ENCODE data around the gene UQCRFS1.
"Not testable (repeated sequence)": the region's sequence is repeated elsewhere in the genome, so short reads cannot be mapped to it uniquely, and the experiment has no call there.

UQCRFS1 gene
- 33.1 to 73.0 (median 57.3) reads per million in 3 donors for total RNA-seq

DNA sequence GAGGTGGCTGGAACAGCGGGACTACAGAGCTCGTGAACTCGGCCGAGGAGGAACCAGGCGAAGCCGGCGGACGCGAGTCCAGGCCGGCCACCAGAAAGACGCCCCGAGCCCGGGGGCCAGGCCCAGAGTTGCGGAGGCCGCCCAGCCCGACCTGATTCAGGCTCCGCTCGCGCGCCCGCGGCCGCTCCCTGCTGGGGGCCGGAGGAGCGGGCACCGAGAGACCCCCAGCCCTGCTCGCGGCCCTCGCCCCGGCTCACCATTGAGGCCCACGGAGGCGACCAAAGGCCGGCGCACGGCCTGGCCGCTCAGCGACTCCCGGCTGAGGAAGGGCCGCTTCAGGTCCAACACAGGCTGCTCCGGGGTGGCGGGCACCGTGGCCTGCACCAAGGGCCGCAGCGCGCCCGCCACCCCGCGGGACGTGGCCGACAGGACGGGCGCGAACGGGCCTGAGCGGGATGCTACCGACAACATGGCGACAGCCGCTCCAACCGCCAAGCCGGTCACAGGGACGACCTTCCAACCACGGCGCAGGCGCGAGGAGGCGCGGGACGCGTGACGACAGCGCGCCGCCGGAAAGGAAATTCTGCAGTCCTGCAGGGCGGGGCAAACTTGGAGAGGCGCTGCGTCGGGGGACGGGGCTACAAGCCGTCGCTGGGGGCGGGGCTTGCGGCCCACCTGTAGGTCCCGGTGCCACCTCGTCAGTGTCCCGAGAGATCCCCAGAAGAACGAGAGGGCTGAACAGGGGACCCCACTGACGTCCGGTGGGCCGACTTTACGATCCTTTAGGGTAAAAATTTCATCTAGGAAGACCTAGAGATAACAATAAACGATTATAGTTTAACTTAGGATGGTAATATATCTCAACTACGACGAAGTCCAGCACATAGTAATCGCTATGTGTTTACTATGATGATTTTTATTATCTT is at the start of gene UQCRFS1:
Gene UQCRFS1, minus strand, starts transcription at position 504 of the 926 bp plus-strand sequence. Its CDS starts 33 bp downstream, at position 471.
- Histone ChIP-seq H3K4me3 (ENCODE audit: insufficient read depth, low read depth, low read length, poor library complexity, severe bottlenecking) (peak within 1 kb of the TSS; percentile 65), H3K36me3 (ENCODE audit: control insufficient read depth, insufficient read depth, low read length) (no peaks in the 10 kb centered on the region), H3K27ac (ENCODE audit: insufficient read depth, low read length, poor library complexity, severe bottlenecking) (peak within 1 kb of the TSS; percentile 78), H3K9me3 (ENCODE audit: control insufficient read depth, low read length) (no peaks in the 10 kb centered on the region), H3K27me3 (replicated peaks; ENCODE audit: control insufficient read depth, insufficient read depth, low read length, poor library complexity, severe bottlenecking) (no peaks in the 10 kb centered on the region), H3K4me1 (ENCODE audit: control insufficient read depth, insufficient read depth, low read length, poor library complexity, severe bottlenecking) (peaks cover 8% of the 10 kb centered on the region)
- peak; percentile 88 to 92 (median 91) for DNase-seq

DNA sequence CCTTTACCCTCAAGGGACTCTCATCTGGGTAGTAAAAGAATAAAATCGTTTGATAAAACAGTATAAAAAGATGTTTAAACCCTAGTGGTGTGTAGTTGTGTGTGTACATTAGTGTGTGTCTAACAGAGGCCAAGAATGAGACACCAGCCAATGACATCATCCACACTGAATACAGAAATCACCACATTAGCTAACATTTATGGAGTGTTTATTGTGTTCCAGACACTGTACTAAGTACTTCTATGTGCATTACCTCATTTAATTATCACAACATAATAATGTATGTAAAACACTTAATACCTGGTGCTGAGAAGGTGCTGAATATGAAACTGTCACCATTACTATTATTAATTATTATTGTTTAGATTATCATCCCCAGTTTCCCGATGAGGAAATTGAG is 49.1 kb upstream of the UQCRFS1 start:
- no peak for DNase-seq
- H3K4me1 ChIP-seq (ENCODE audit: control insufficient read depth, insufficient read depth, low read length, poor library complexity, severe bottlenecking), result no peaks in the 10 kb centered on the region
- no peaks in the 10 kb centered on the region for H3K9me3 ChIP-seq (ENCODE audit: control insufficient read depth, low read length)
- no peak overlapping the region for H3K27ac ChIP-seq (ENCODE audit: insufficient read depth, low read length, poor library complexity, severe bottlenecking)
- no peaks in the 10 kb centered on the region for H3K27me3 ChIP-seq (replicated peaks; ENCODE audit: control insufficient read depth, insufficient read depth, low read length, poor library complexity, severe bottlenecking)
- no peak overlapping the region for H3K4me3 ChIP-seq (ENCODE audit: insufficient read depth, low read depth, low read length, poor library complexity, severe bottlenecking)
- no peaks in the 10 kb centered on the region for H3K36me3 ChIP-seq (ENCODE audit: control insufficient read depth, insufficient read depth, low read length)

DNA sequence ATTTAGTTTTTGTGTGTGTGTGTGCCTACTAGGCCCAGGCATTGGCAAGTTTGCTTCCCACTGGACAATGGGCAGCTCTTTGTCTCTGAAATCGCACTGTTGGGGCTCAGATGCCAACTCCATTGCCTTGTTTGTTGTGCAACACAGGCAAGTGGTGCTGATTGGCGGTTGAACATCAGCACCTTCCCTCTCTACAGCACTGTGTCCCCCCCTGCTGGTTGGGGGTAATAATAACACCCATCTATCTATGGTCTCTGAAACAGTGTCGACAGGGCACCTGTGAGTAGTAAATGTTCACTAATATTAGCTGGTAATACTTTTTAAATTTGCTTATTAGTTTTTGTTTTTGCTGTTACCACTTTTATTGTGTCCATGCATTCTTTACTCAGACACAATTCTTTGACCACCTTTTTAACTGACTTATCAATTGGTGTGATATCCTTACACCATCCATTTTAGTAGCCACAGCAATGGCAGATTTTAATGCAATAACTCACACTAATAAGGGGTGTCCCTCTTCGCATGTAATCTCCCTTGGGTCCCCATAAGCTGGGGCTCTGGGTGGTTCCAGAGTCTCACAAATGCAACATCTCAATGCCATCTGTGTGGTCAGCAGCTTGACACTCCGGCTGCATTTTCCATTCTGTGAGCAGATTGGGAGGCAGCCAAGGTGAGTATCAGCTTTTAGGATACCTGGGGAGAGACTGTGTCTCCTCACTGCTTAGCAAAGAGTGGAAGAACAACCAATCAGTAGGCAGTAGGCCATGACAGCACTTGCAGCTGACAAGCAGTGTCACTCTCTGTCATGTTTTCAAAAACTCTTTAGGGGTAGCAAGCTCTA is 47.7 kb upstream of the UQCRFS1 start:
- H3K27me3 ChIP-seq (replicated peaks; ENCODE audit: control insufficient read depth, insufficient read depth, low read length, poor library complexity, severe bottlenecking), result no peaks in the 10 kb centered on the region
- H3K4me1 ChIP-seq (ENCODE audit: control insufficient read depth, insufficient read depth, low read length, poor library complexity, severe bottlenecking), result no peaks in the 10 kb centered on the region
- no peak overlapping the region for H3K4me3 ChIP-seq (ENCODE audit: insufficient read depth, low read depth, low read length, poor library complexity, severe bottlenecking)
- no peaks in the 10 kb centered on the region for H3K36me3 ChIP-seq (ENCODE audit: control insufficient read depth, insufficient read depth, low read length)
- no peak overlapping the region for H3K27ac ChIP-seq (ENCODE audit: insufficient read depth, low read length, poor library complexity, severe bottlenecking)
- no peak for DNase-seq
- no peaks in the 10 kb centered on the region for H3K9me3 ChIP-seq (ENCODE audit: control insufficient read depth, low read length)

DNA sequence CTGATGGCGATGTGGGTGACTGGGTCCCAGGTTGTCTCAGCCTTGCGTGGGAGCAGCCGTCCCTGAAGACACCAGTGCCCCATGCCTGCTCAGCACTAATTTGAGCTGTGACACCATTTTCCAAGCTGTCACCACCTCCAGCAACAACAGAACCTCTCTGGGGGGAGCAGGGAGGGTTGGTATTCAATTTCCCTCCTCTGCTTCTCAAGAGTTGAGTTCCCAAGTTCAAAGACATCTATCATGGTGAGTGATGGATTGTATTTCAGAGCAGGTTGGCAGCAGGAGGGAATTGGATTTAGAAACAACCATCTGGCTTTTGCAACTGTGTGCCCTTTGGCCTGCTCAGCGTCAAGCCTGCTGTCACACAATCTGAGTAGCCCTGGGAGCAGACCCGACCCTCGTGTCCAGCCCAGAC is 46.9 kb upstream of the UQCRFS1 start:
- H3K4me3 ChIP-seq (ENCODE audit: insufficient read depth, low read depth, low read length, poor library complexity, severe bottlenecking), result no peak overlapping the region
- no peak for DNase-seq
- H3K4me1 ChIP-seq (ENCODE audit: control insufficient read depth, insufficient read depth, low read length, poor library complexity, severe bottlenecking), result no peaks in the 10 kb centered on the region
- H3K36me3 ChIP-seq (ENCODE audit: control insufficient read depth, insufficient read depth, low read length), result no peaks in the 10 kb centered on the region
- H3K9me3 ChIP-seq (ENCODE audit: control insufficient read depth, low read length), result no peaks in the 10 kb centered on the region
- no peak overlapping the region for H3K27ac ChIP-seq (ENCODE audit: insufficient read depth, low read length, poor library complexity, severe bottlenecking)
- no peaks in the 10 kb centered on the region for H3K27me3 ChIP-seq (replicated peaks; ENCODE audit: control insufficient read depth, insufficient read depth, low read length, poor library complexity, severe bottlenecking)

DNA sequence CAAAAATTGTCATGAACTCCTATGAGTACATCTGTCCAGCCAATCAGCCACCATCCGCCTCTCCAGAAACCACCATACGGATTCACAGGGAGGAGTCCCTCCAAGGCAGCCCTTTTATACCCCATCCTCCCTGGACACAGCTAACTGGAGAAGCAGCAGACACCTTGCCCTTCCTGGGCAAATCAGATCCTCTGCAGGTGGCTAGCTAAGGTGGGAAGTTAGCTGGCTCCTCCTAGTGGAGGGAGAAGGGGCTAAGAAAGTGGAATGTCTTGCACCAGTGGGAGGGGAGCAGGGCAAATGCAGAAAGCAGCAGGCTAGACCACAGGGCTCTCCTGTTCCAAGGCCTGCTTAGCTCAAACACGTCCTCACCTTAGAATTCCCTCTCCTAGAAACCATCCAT is 46.2 kb upstream of the UQCRFS1 start:
- Histone ChIP-seq H3K4me1 (ENCODE audit: control insufficient read depth, insufficient read depth, low read length, poor library complexity, severe bottlenecking) (no peaks in the 10 kb centered on the region), H3K27me3 (replicated peaks; ENCODE audit: control insufficient read depth, insufficient read depth, low read length, poor library complexity, severe bottlenecking) (no peaks in the 10 kb centered on the region), H3K4me3 (ENCODE audit: insufficient read depth, low read depth, low read length, poor library complexity, severe bottlenecking) (no peak overlapping the region), H3K36me3 (ENCODE audit: control insufficient read depth, insufficient read depth, low read length) (no peaks in the 10 kb centered on the region), H3K9me3 (ENCODE audit: control insufficient read depth, low read length) (no peaks in the 10 kb centered on the region), H3K27ac (ENCODE audit: insufficient read depth, low read length, poor library complexity, severe bottlenecking) (no peak overlapping the region)
- no peak for DNase-seq

DNA sequence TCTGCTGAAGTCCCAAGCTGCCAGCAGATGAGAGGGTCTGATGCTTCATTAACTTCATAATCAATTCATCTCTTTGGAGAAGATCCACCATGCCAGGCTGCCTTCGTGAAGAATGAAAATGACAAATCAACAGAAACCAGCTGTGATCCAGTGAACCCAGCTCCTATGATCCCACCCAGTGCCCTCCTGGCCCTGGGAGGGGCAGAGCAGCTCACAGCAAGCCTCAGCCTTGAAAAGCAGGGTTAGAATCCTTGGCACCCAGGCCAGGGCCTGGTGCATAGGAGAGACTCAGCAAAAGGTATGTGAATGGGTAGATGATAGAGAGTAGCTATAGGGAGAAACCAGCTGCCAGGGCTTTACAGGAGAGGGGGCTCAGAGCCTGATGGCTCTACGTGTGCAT is 43.6 kb upstream of the UQCRFS1 start:
- H3K9me3 ChIP-seq (ENCODE audit: control insufficient read depth, low read length), result no peaks in the 10 kb centered on the region
- no peak for DNase-seq
- no peak overlapping the region for H3K27ac ChIP-seq (ENCODE audit: insufficient read depth, low read length, poor library complexity, severe bottlenecking)

DNA sequence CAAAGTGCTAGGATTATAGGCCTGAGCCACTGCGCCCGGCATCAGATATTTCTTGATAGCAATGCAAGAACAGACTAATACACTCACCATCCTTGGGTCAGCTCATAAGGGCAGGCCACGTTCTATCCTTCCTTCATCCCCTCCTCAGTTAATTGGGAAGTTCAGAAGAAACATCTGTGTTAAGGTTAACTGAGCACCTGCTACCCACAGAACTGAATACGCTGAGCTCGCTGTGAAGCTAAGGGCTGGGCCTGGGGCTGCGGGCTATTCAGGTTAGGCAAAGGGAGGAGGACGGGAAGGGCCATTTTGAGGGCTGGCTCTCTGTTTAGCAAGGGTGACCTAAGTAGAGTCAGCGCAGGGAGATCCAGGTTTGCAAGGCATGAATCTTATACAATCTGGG is 43.0 kb upstream of the UQCRFS1 start:
- no peak for DNase-seq
- no peaks in the 10 kb centered on the region for H3K27me3 ChIP-seq (replicated peaks; ENCODE audit: control insufficient read depth, insufficient read depth, low read length, poor library complexity, severe bottlenecking)
- H3K4me3 ChIP-seq (ENCODE audit: insufficient read depth, low read depth, low read length, poor library complexity, severe bottlenecking), result no peak overlapping the region
- H3K27ac ChIP-seq (ENCODE audit: insufficient read depth, low read length, poor library complexity, severe bottlenecking), result no peak overlapping the region
- no peaks in the 10 kb centered on the region for H3K4me1 ChIP-seq (ENCODE audit: control insufficient read depth, insufficient read depth, low read length, poor library complexity, severe bottlenecking)
- H3K9me3 ChIP-seq (ENCODE audit: control insufficient read depth, low read length), result no peaks in the 10 kb centered on the region
- H3K36me3 ChIP-seq (ENCODE audit: control insufficient read depth, insufficient read depth, low read length), result no peaks in the 10 kb centered on the region

More for the DNA sequence above, 43.6 kb upstream of the UQCRFS1 start:
- Histone ChIP-seq H3K36me3 (ENCODE audit: control insufficient read depth, insufficient read depth, low read length) (no peaks in the 10 kb centered on the region), H3K4me3 (ENCODE audit: insufficient read depth, low read depth, low read length, poor library complexity, severe bottlenecking) (no peak overlapping the region), H3K4me1 (ENCODE audit: control insufficient read depth, insufficient read depth, low read length, poor library complexity, severe bottlenecking) (no peaks in the 10 kb centered on the region), H3K27me3 (replicated peaks; ENCODE audit: control insufficient read depth, insufficient read depth, low read length, poor library complexity, severe bottlenecking) (no peaks in the 10 kb centered on the region)

DNA sequence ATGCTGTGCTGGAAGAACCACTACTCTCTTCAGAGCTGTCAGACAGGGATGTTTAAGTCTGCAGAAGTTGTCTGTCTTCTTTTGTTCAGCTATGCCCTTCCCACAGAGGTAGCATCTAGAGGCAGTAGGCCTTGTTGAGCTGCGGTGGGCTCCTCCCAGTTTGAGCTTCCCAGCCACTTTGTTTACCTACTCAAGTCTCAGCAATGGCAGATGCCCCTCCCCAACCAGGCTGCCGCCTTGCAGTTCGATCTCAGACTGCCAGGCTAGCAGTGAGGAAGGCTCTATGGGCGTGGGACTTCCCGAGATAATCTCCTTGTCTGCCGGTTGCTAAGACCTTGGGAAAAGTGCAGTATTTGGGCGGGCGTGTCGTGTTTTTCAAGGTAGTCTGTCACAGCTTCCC is 42.1 kb upstream of the UQCRFS1 start:
- H3K36me3 ChIP-seq (ENCODE audit: control insufficient read depth, insufficient read depth, low read length), result no peaks in the 10 kb centered on the region
- no peak for DNase-seq
- H3K27me3 ChIP-seq (replicated peaks; ENCODE audit: control insufficient read depth, insufficient read depth, low read length, poor library complexity, severe bottlenecking), result no peaks in the 10 kb centered on the region
- no peaks in the 10 kb centered on the region for H3K4me1 ChIP-seq (ENCODE audit: control insufficient read depth, insufficient read depth, low read length, poor library complexity, severe bottlenecking)
- H3K9me3 ChIP-seq (ENCODE audit: control insufficient read depth, low read length), result no peaks in the 10 kb centered on the region
- no peak overlapping the region for H3K27ac ChIP-seq (ENCODE audit: insufficient read depth, low read length, poor library complexity, severe bottlenecking)
- H3K4me3 ChIP-seq (ENCODE audit: insufficient read depth, low read depth, low read length, poor library complexity, severe bottlenecking), result no peak overlapping the region

DNA sequence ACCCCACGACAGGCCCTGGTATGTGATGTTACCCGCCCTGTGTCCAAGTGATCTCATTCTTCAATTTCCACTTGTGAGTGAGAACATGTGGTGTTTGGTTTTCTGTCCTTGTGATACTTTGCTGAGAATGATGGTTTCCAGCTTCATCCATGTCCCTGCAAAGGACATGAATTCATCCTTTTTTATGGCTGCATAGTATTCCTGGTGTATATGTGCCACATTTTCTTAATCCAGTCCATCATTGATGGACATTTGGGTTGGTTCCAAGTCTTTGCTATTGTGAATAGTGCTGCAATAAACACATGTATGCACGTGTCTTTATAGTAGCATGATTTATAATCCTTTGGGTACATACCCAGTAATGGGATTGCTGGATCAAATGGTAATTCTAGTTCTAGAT is 36.8 kb upstream of the UQCRFS1 start:
- not testable (repeated sequence) for H3K4me3 ChIP-seq (ENCODE audit: insufficient read depth, low read depth, low read length, poor library complexity, severe bottlenecking); H3K27ac ChIP-seq (ENCODE audit: insufficient read depth, low read length, poor library complexity, severe bottlenecking); H3K36me3 ChIP-seq (ENCODE audit: control insufficient read depth, insufficient read depth, low read length); DNase-seq; H3K9me3 ChIP-seq (ENCODE audit: control insufficient read depth, low read length); H3K4me1 ChIP-seq (ENCODE audit: control insufficient read depth, insufficient read depth, low read length, poor library complexity, severe bottlenecking); H3K27me3 ChIP-seq (replicated peaks; ENCODE audit: control insufficient read depth, insufficient read depth, low read length, poor library complexity, severe bottlenecking)
